Measurements from ENCODE around the gene CTSL.
"Not testable (repeated sequence)": the region's sequence is repeated elsewhere in the genome, so short reads cannot be mapped to it uniquely, and the experiment has no call there.

Gene CTSL

DNA sequence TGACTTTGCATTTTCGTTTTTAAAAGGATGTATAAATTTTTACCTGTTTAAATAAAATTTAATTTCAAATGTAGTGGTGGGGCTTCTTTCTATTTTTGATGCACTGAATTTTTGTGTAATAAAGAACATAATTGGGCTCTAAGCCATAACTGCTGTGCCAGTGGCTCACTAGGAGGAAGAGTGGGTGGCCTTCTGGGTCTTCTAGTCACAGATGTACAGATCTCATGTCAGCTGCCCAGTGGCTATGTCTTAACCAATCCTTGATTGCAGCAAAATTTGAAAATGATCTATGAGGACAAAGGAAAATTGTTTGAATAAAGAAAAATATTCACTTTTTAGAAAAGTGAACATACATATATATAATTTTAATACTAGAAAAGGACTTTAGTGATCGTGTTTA, 5.4 kb downstream of the CTSL start:
- Histone ChIP-seq H3K4me1 (ENCODE audit: insufficient read depth, low read length) (peaks cover 26% of the 10 kb centered on the region), H3K9ac (ENCODE audit: low read length) (no peak overlapping the region), H3K27me3 (ENCODE audit: control insufficient read depth in 1 of 2, insufficient read depth in 2 of 2, low read length in 2 of 2) (no peaks in the 10 kb centered on the region), H3K9me3 (ENCODE audit: low read length) (no peaks in the 10 kb centered on the region), H3K36me3 (ENCODE audit: insufficient read depth, low read length) (peaks cover 50% of the 10 kb centered on the region), H3K4me3 (ENCODE audit: low read depth in 1 of 2, low read length in 2 of 2) (no peak overlapping the region), H3K27ac (ENCODE audit: low read depth, low read length) (no peak overlapping the region)

GRCh38 chr9:87732344-87732743, 6.4 kb downstream of the CTSL start:
- H3K9me3 ChIP-seq (ENCODE audit: low read length), result no peaks in the 10 kb centered on the region
- H3K36me3 ChIP-seq (ENCODE audit: insufficient read depth, low read length), result peaks cover 48% of the 10 kb centered on the region
- H3K4me1 ChIP-seq (ENCODE audit: insufficient read depth, low read length), result peaks cover 23% of the 10 kb centered on the region
- H3K27me3 ChIP-seq (ENCODE audit: control insufficient read depth in 1 of 2, insufficient read depth in 2 of 2, low read length in 2 of 2), result no peaks in the 10 kb centered on the region
- H3K4me3 ChIP-seq (ENCODE audit: low read depth in 1 of 2, low read length in 2 of 2), result no peak overlapping the region
- no peak overlapping the region for H3K9ac ChIP-seq (ENCODE audit: low read length)
- no peak overlapping the region for H3K27ac ChIP-seq (ENCODE audit: low read depth, low read length)

DNA sequence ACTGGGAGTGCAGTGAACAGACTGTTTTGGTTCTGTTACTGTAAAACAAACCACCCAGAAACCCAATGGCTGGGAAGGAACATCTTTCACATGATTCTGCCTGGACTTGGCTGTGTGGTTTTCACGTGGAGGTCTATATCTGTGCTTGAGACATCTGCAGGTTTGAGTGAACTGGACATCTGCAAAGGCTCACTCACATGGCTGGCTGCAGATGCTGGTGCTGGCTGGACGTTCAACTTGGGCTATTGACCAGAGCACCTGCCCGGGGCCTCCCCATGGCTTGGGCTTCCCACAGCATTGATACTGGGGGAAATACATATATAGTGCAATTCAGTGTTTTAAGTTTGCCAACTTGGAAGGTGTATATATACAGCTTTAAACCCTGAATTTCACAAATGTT, 6.8 kb downstream of the CTSL start:
- no peak overlapping the region for H3K4me3 ChIP-seq (ENCODE audit: low read depth in 1 of 2, low read length in 2 of 2)
- H3K4me1 ChIP-seq (ENCODE audit: insufficient read depth, low read length), result peaks cover 18% of the 10 kb centered on the region
- H3K27me3 ChIP-seq (ENCODE audit: control insufficient read depth in 1 of 2, insufficient read depth in 2 of 2, low read length in 2 of 2), result no peaks in the 10 kb centered on the region

DNA sequence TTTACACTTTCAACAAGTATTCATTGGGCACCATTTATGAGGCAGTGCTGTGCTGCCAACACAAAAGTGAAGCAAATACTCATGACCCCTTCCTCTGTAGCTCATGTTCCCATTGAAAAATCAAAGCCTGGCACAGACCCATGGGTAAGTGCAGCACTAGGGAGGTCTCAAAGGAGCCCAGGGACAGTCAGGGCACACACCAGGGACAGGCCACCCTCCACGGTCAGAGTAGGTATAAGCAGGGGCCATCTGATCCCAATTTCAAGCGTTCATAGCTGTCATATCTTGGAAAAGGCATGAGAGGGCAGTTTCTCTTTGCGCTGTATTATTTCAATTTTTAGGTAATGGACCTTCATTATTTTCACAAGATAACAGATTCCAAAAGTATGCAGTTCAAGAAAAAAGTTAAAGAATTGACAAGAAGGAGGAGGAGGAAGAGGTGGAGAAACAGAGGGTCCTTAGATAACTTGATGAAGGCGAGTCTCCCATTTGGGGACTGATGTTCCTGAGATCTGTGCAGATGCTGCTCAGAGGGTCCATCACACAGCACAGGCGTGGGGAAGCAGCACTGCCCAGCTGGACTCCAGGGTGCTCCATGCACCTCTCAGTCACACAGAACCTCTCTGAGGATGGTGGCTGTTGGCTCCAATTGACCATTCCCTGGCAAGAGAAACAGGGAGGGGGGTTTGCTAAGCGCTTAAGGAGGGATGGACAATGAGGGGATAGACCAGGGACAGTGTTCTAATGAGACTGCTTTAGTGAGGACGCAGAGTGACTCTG, 7.5 kb downstream of the CTSL start:
- H3K27ac ChIP-seq (ENCODE audit: low read depth, low read length), result no peak overlapping the region
- peaks cover 11% of the 10 kb centered on the region for H3K4me1 ChIP-seq (ENCODE audit: insufficient read depth, low read length)
- no peaks in the 10 kb centered on the region for H3K9me3 ChIP-seq (ENCODE audit: low read length)
- no peak overlapping the region for H3K4me3 ChIP-seq (ENCODE audit: low read depth in 1 of 2, low read length in 2 of 2)
- H3K27me3 ChIP-seq (ENCODE audit: control insufficient read depth in 1 of 2, insufficient read depth in 2 of 2, low read length in 2 of 2), result no peaks in the 10 kb centered on the region
- H3K36me3 ChIP-seq (ENCODE audit: insufficient read depth, low read length), result peaks cover 37% of the 10 kb centered on the region
- no peak overlapping the region for H3K9ac ChIP-seq (ENCODE audit: low read length)

More for the DNA sequence above, 6.8 kb downstream of the CTSL start:
- no peak overlapping the region for H3K9ac ChIP-seq (ENCODE audit: low read length)
- H3K9me3 ChIP-seq (ENCODE audit: low read length), result no peaks in the 10 kb centered on the region
- no peak overlapping the region for H3K27ac ChIP-seq (ENCODE audit: low read depth, low read length)
- H3K36me3 ChIP-seq (ENCODE audit: insufficient read depth, low read length), result peaks cover 44% of the 10 kb centered on the region

DNA sequence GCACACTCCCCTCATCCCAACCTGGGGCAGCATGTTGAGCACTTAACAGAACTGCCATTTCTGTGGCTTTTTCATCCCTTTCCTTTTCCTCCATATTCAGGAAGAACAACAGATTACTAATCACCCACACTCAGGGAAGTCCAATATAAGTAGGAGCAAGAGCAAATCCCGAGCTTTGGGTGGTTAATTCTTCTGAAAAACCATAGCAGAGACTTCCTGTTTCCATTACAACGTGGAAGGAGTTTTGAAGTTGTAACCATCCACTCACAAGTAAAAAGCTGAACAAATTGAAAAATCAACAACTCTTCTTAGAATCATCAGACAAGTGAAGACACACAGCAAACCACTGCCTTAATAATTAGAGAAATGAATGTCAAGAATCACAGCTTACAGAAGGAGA, 8.2 kb downstream of the CTSL start:
- peaks cover 9% of the 10 kb centered on the region for H3K4me1 ChIP-seq (ENCODE audit: insufficient read depth, low read length)
- no peaks in the 10 kb centered on the region for H3K9me3 ChIP-seq (ENCODE audit: low read length)
- H3K36me3 ChIP-seq (ENCODE audit: insufficient read depth, low read length), result peaks cover 31% of the 10 kb centered on the region
- H3K4me3 ChIP-seq (ENCODE audit: low read depth in 1 of 2, low read length in 2 of 2), result no peak overlapping the region
- no peak overlapping the region for H3K27ac ChIP-seq (ENCODE audit: low read depth, low read length)
- no peak overlapping the region for H3K9ac ChIP-seq (ENCODE audit: low read length)
- H3K27me3 ChIP-seq (ENCODE audit: control insufficient read depth in 1 of 2, insufficient read depth in 2 of 2, low read length in 2 of 2), result no peaks in the 10 kb centered on the region

DNA sequence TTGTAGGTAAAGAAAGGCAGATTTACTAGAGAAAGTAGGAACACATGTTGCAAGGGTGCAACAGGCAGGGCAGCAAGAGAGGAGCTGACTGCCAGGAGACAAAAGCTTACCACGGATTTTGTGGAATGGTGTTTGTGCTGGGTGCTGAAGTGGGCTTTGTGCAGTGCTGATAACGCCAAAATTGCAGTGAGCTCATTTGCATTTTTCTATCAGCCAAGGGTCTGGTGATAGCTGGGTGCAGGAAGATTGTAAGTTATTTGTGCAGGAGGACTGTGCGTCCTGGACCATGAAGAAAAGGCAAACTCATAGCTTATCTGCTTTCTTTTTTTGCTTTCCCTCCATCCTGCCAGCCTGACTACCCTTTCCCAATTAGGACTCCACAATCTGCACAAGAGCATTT, 13.6 kb downstream of the CTSL start:
- Histone ChIP-seq H3K9ac (ENCODE audit: low read length) (no peak overlapping the region), H3K9me3 (ENCODE audit: low read length) (no peaks in the 10 kb centered on the region), H3K4me3 (ENCODE audit: low read depth in 1 of 2, low read length in 2 of 2) (no peak overlapping the region), H3K4me1 (ENCODE audit: insufficient read depth, low read length) (no peaks in the 10 kb centered on the region), H3K36me3 (ENCODE audit: insufficient read depth, low read length) (no peaks in the 10 kb centered on the region), H3K27ac (ENCODE audit: low read depth, low read length) (no peak overlapping the region), H3K27me3 (ENCODE audit: control insufficient read depth in 1 of 2, insufficient read depth in 2 of 2, low read length in 2 of 2) (no peaks in the 10 kb centered on the region)

- no peaks in the 10 kb centered on the region for H3K4me1 ChIP-seq (ENCODE audit: insufficient read depth, low read length)
- H3K4me3 ChIP-seq (ENCODE audit: low read depth in 1 of 2, low read length in 2 of 2), result no peak overlapping the region
- no peak overlapping the region for H3K9ac ChIP-seq (ENCODE audit: low read length)
- no peaks in the 10 kb centered on the region for H3K36me3 ChIP-seq (ENCODE audit: insufficient read depth, low read length)
- H3K27ac ChIP-seq (ENCODE audit: low read depth, low read length), result no peak overlapping the region
- H3K9me3 ChIP-seq (ENCODE audit: low read length), result no peaks in the 10 kb centered on the region
- H3K27me3 ChIP-seq (ENCODE audit: control insufficient read depth in 1 of 2, insufficient read depth in 2 of 2, low read length in 2 of 2), result no peaks in the 10 kb centered on the region
Observed at GRCh38 chr9:87740209-87740608, 14.3 kb downstream of the CTSL start.

- H3K27me3 ChIP-seq (ENCODE audit: control insufficient read depth in 1 of 2, insufficient read depth in 2 of 2, low read length in 2 of 2), result no peaks in the 10 kb centered on the region
- H3K9me3 ChIP-seq (ENCODE audit: low read length), result no peaks in the 10 kb centered on the region
- H3K4me1 ChIP-seq (ENCODE audit: insufficient read depth, low read length), result no peaks in the 10 kb centered on the region
- no peak overlapping the region for H3K27ac ChIP-seq (ENCODE audit: low read depth, low read length)
- no peak overlapping the region for H3K9ac ChIP-seq (ENCODE audit: low read length)
- H3K4me3 ChIP-seq (ENCODE audit: low read depth in 1 of 2, low read length in 2 of 2), result no peak overlapping the region
- no peaks in the 10 kb centered on the region for H3K36me3 ChIP-seq (ENCODE audit: insufficient read depth, low read length)
Observed at GRCh38 chr9:87741326-87741725, 15.4 kb downstream of the CTSL start.

DNA sequence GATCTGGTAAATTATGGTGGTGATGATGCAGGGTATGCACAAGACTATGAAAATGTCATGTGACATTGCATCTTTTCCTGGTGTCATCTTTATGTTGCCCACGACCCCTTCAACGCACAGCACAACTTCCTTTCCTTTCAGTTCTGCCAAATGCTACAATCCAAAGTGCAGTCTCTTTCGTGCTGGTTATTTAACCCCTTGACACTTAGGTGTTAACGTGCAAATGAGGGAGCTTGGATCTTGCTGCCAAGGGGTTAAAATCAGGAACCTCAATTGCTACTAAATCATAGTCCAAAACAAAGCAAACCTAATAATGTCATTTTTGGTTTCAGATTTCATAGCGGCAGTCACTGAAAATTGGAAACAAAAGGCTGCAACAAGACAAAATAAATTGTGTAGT, 16.0 kb downstream of the CTSL start:
- H3K27me3 ChIP-seq (ENCODE audit: control insufficient read depth in 1 of 2, insufficient read depth in 2 of 2, low read length in 2 of 2), result no peaks in the 10 kb centered on the region
- no peak overlapping the region for H3K4me3 ChIP-seq (ENCODE audit: low read depth in 1 of 2, low read length in 2 of 2)
- H3K4me1 ChIP-seq (ENCODE audit: insufficient read depth, low read length), result no peaks in the 10 kb centered on the region
- no peaks in the 10 kb centered on the region for H3K9me3 ChIP-seq (ENCODE audit: low read length)
- H3K27ac ChIP-seq (ENCODE audit: low read depth, low read length), result no peak overlapping the region
- no peak overlapping the region for H3K9ac ChIP-seq (ENCODE audit: low read length)
- H3K36me3 ChIP-seq (ENCODE audit: insufficient read depth, low read length), result no peaks in the 10 kb centered on the region

- Histone ChIP-seq H3K9me3 (ENCODE audit: low read length) (no peaks in the 10 kb centered on the region), H3K36me3 (ENCODE audit: insufficient read depth, low read length) (no peaks in the 10 kb centered on the region), H3K9ac (ENCODE audit: low read length) (no peak overlapping the region), H3K4me1 (ENCODE audit: insufficient read depth, low read length) (no peaks in the 10 kb centered on the region), H3K4me3 (ENCODE audit: low read depth in 1 of 2, low read length in 2 of 2) (no peak overlapping the region), H3K27me3 (ENCODE audit: control insufficient read depth in 1 of 2, insufficient read depth in 2 of 2, low read length in 2 of 2) (no peaks in the 10 kb centered on the region), H3K27ac (ENCODE audit: low read depth, low read length) (no peak overlapping the region)
Observed at GRCh38 chr9:87742813-87743428, 17.0 kb downstream of the CTSL start.

GRCh38 chr9:87744247-87744646, 18.3 kb downstream of the CTSL start:
- not testable (repeated sequence) for H3K27me3 ChIP-seq (ENCODE audit: control insufficient read depth in 1 of 2, insufficient read depth in 2 of 2, low read length in 2 of 2); H3K27ac ChIP-seq (ENCODE audit: low read depth, low read length); H3K9me3 ChIP-seq (ENCODE audit: low read length); H3K36me3 ChIP-seq (ENCODE audit: insufficient read depth, low read length); H3K4me3 ChIP-seq (ENCODE audit: low read depth in 1 of 2, low read length in 2 of 2); H3K4me1 ChIP-seq (ENCODE audit: insufficient read depth, low read length); H3K9ac ChIP-seq (ENCODE audit: low read length)

GRCh38 chr9:87746186-87746585, 20.3 kb downstream of the CTSL start:
- Histone ChIP-seq H3K9ac (ENCODE audit: low read length) (no peak overlapping the region), H3K27me3 (ENCODE audit: control insufficient read depth in 1 of 2, insufficient read depth in 2 of 2, low read length in 2 of 2) (no peaks in the 10 kb centered on the region), H3K4me1 (ENCODE audit: insufficient read depth, low read length) (no peaks in the 10 kb centered on the region), H3K27ac (ENCODE audit: low read depth, low read length) (no peak overlapping the region), H3K4me3 (ENCODE audit: low read depth in 1 of 2, low read length in 2 of 2) (no peak overlapping the region), H3K9me3 (ENCODE audit: low read length) (no peaks in the 10 kb centered on the region), H3K36me3 (ENCODE audit: insufficient read depth, low read length) (no peaks in the 10 kb centered on the region)

All from muscle layer of colon (tissue), 2 donors.